NOMO-1 (cell line): Measurements from ENCODE around the gene EPHX1.
"Not testable (repeated sequence)": the region's sequence is repeated elsewhere in the genome, so short reads cannot be mapped to it uniquely, and the experiment has no call there.

Experiments used
- DNase-seq, 2 experiments: peaks; one replicate each; lab custom pipeline; 2025; ENCODE audit not compliant: unreplicated experiment in 2 of 2; lab: John Stamatoyannopoulos, UW

The EPHX1 gene

DNA sequence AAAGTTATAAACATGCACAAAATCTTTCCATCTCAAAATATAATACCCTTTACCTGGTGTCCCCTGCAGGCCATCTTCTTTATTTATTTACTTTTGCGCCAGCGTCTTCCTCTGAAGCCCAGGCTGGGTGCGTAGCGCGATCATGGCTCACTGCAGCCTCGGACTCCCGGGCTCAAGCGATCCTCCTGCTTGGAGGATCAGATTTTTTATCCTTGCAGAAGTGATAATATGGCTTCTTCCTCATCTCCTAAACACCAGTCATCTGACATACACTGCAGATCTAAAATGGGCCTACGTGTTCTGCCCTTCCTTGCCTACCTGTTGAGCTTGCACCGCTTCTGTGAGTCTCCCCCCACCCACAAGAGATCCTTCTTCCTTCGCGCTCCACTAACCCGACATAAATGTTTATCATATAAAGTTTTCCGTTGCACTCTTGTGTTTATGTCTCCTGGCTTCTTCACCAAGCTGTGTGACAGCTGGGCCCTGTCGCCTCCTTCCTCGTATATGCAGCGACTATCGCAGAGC, 32.8 kb upstream of the EPHX1 start:
- DNase-seq: no peak

DNA sequence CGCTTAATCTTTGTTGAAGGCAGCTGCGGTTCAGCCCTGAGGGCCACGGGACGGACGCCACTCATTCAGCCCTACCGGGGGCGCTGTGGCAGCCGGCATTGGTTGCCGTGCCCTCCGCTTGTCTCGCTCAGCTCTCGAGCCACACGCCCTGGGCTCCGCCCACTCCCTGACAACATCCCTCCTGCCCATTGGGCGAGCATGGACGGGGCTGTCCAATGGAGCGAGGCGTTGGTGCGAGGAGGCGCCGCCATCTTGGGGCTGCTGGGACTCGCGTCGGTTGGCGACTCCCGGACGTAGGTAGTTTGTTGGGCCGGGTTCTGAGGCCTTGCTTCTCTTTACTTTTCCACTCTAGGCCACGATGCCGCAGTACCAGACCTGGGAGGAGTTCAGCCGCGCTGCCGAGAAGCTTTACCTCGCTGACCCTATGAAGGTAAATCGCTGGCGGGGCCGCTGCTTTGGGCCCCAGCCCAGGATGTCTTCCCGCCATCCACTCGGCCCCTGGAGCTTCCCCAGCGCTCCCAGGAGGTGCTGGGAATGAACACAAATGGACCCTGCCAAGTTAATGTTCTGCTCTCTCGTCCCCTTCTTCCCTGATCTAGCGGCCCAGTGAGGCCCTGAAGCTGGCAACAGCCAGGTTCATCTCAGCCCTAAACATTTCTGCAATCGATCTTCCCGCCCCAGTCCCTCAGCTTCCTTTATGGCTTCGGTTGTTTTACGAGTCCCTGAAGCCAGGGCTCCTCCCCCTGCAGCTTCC, 32.2 kb upstream of the EPHX1 start, which contains the start of gene SRP9:
TSS of gene SRP9 (plus strand) at position 244 of the 754 bp plus-strand sequence. CDS start at position 359, 115 bp downstream.
- peak; percentile 97 to 98 for DNase-seq

DNA sequence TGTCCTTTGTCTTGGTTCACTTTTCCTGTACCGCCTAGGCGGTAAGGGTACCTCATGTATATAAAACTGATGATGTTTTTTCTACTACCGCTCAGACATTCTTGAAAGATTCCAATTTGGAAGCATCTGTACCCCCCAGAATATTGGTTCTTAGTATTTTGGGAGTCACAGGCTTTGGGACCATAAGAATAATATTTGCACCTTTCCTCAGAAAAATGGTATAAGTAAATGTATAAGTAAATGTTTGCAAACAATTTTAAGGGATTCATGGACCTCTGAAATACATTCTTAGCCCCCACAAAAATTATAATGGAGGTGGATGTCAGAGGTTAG, 31.6 kb upstream of the EPHX1 start:
- no peak for DNase-seq

GRCh38 chr1:225779165-225779564, 30.8 kb upstream of the EPHX1 start:
- DNase-seq: not testable (repeated sequence)

GRCh38 chr1:225780134-225780533, 29.8 kb upstream of the EPHX1 start:
- DNase-seq: no peak

GRCh38 chr1:225780630-225781029, 29.3 kb upstream of the EPHX1 start:
- DNase-seq: peak in 1 of 2 experiments; percentile 51

GRCh38 chr1:225789142-225789541, 20.8 kb upstream of the EPHX1 start:
- DNase-seq: not testable (repeated sequence)

GRCh38 chr1:225794954-225795353, 15.0 kb upstream of the EPHX1 start:
- DNase-seq: no peak

- DNase-seq: not testable (repeated sequence)
Measured at GRCh38 chr1:225796097-225796496, 13.8 kb upstream of the EPHX1 start.

DNA sequence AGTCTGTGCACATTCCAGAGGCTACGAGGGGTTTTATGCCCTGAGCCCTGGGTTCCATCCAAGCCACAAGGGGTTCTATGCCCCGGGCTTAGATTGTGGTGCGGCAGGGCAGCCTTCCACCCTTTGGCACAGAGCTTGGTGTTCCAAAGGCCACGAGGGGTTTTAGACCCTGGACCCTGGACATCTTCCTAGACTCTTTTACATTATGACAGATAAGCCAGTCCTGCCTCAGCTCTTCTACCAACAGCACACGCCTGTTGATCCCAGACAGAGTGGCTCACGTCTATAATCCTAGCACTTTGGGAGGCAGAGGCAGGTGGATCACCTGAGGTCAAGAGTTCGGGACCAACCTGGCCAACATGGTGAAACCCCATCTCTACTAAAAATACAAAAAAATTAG, 8.8 kb upstream of the EPHX1 start:
- DNase-seq: not testable (repeated sequence)

DNA sequence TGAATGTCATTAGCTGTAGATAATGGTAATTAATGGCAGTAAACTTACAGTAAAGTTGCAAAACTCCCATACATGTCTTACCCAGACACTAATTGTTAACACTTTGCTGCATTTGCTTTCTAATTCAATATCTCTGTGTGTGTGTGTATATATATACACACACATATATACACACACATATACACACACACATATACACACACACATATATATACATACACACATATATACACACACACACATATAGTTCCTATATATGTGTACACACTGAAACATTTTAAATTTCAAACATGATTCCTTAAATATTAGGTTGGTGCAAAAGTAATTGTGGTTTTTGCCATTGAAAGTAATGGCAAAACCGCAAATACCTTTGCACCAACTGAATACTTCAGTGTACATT, 3.7 kb upstream of the EPHX1 start:
- no peak for DNase-seq

DNA sequence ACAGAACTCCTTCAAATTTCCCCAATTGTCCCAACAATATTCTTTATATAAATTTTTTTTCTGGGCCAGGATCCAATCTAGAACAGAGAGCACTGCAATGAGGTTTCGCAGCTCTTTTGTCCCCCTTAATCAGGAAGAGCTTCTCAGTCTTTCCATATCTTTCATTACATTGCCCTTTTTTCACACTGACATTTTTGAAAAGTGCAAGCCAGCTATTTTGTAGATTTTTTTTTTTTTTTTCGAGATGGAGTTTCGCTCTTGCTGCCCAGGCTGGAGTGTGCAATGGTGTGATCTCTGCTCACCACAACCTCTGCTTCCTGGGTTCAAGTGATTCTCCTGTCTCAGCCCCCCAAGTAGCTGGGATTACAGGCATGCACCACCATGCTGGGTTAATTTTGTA, 3.2 kb upstream of the EPHX1 start:
- DNase-seq: not testable (repeated sequence)

- no peak for DNase-seq
Measured at GRCh38 chr1:225808136-225808535, 1.8 kb upstream of the EPHX1 start.

GRCh38 chr1:225810579-225811538, 935 bp downstream of the EPHX1 start:
- DNase-seq: not testable (repeated sequence)

DNA sequence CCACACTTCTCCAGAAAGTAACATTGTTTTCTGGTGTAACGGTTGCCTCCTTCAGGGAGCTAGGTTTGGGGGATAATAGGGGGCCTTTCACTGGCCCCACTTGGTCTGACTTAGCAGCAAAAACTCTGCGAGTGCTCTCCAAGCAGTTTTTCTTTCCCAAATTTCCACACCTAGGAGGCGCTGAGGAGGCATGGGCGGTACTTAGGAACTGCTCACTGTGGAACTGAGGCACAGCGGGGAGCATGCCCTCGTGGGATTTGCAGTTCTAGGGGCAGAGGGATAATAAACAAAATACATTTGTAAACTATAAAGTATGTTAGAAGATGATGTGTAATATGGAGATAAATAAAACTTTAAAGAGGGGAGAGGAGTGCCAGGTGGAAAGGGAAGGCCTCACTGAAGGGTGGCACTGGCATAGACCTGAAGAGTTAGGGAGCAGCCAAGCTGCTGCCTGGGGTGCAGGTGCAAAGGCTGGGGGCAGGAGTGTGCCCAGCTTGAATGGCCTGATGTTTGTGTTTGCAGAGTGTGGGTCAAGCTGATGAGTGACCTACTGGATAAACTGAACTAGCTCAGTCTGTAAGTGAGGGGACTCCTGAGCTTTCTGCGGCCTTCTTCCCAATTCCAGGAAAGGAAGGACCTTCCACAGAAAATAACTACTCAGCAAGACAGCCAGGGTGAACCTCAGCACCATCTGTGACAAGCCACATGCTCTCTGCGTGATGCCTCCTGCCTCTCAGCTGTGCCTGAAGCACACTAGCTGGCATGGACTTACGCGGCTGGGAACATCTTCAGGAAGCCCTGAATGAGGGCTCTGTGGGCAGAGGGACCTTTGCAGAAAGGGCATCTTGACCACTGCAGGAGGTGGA, 1.9 kb downstream of the EPHX1 start:
- no peak for DNase-seq

DNA sequence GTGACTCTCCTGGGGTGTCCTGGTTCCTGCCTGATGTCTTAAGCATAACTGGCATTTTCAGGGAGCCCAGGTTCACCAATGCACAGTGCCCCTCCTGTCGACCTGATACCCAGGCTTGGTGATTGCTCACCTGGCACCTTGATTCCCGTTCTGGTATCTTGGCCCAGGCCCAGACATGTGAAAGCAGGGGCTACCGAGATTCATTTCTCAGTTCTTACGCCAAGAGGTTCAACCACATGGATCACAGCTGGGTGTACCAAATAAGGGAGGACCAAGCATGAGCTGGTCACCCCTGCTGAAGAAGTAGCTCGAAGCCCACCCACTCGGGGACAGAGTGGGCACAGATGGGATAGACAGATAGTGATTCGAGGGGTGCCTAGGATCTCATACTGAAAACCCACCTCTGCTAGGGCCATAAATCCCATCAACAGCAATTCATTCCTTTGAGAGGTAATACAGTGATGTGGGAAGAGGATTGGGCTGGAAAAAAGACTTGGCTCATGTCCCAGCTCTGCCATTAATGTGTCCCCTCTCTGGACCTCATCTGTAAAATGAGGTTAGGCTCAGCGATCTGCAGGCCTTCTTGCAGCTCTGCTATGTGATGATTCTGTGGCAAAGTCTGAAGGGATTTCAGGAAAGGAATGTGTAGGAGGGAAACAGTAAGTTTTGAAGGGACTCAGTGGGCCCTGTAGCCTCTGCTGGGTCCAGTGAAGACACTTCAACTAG, 2.7 kb downstream of the EPHX1 start:
- no peak for DNase-seq

DNA sequence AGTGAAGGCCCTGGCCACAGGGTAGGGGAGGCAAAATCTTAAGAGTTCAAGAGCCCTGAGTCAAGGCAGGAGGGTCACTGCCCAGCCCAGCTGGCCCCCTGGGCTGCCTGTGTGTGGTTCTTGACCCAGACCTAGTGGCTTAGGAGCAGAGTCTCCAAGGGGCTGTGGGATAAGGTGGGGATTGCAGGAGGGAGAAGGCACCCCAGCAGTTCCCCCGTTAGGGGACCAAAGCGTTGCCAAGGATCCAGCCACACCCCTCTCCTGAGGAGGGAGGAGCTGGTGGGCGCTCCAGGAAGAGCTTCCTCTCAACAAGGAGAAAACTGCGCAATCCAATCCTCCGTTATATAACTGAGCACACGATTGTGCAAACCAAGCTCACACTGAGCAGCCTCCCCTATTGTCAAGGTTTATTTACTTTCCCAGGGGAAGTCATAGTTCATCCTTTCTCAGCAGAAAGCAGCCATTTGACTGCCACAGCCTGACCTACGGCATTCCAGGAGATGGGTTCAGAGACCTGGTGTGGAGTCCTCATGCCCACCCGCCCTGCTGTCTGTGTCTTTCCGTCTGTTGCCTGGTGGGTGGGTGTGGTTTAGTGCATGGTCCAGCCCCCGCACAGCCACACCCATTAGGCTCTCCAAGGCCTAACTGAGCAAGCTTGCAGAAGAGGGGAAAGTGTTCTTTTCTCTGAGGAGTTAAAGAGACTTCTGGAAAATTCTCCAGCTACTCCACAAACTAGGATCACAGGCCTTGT, 3.5 kb downstream of the EPHX1 start:
- DNase-seq: peak; percentile 81 to 83

DNA sequence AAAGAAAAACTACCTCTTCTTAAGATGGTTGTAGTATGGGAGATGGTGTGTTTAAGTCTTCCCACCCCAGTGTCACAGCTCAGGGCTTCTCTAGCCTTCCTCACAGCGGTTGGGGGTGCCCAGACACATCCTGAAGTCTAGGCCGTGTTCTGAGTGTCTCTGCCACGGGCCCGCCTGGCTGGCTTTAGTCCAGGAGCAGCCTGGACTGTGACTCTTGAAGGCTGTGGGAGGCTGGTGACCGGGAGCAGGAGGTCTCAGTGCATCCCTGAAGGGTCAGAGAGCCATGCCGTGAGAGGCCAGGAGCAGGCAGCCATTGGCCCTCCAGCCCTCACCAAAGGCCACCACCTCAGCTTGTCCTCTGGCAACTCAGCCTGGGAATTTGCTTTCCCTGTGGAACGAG, 4.5 kb downstream of the EPHX1 start:
- DNase-seq: no peak

- not testable (repeated sequence) for DNase-seq
Measured at GRCh38 chr1:225815090-225815489, 5.2 kb downstream of the EPHX1 start.
